Neuronal stem cell (in vitro differentiated cells): ENCODE measurements around the gene PDE4B.

Source experiments
- DNase-seq: peaks from one replicate; pipeline ENCODE4 v3.0.0-alpha.2; 2013; ENCODE audit warnings: low spot score
- H2AFZ ChIP-seq: one replicate; pipeline ENCODE4 v1.6.1; 2013; ENCODE audit warnings: mild to moderate bottlenecking, low read length, inconsistent platforms
- H2AK5ac ChIP-seq: 2 replicates; pipeline ENCODE4 v1.6.1; 2013; ENCODE audit warnings: low read depth, mild to moderate bottlenecking, inconsistent platforms, low read length, moderate library complexity, mixed read lengths
- H2BK120ac ChIP-seq: 2 replicates; pipeline ENCODE4 v1.6.1; 2013; ENCODE audit warnings: low read depth, mild to moderate bottlenecking, inconsistent platforms, low read length, moderate library complexity, mixed read lengths
- H2BK12ac ChIP-seq: one replicate; pipeline ENCODE4 v1.6.1; 2013; ENCODE audit warnings: low read length, inconsistent platforms
- H2BK15ac ChIP-seq: 2 replicates; pipeline ENCODE4 v1.6.1; 2013; ENCODE audit warnings: mild to moderate bottlenecking, low read length, inconsistent platforms, mixed read lengths
- H2BK5ac ChIP-seq: one replicate; pipeline ENCODE4 v1.6.1; 2013; ENCODE audit warnings: inconsistent platforms, mild to moderate bottlenecking, low read length, moderate library complexity
- H3K14ac ChIP-seq: one replicate; pipeline ENCODE4 v1.6.1; 2013; ENCODE audit warnings: low read length, inconsistent platforms
- H3K18ac ChIP-seq: 2 replicates; pipeline ENCODE4 v1.6.1; 2013; ENCODE audit warnings: low read length, inconsistent platforms
- H3K23ac ChIP-seq: 2 replicates; pipeline ENCODE4 v1.6.1; 2013; ENCODE audit warnings: low read depth, mild to moderate bottlenecking, mixed read lengths, low read length, inconsistent platforms; ENCODE audit not compliant: poor library complexity
- H3K27ac ChIP-seq: replicated peaks from 3 replicates; pipeline ENCODE4 v1.5.1; 2013; ENCODE audit warnings: low read length, inconsistent platforms
- H3K27me3 ChIP-seq, 3 experiments: 2 replicates each; pipeline ENCODE4 v1.6.1; 2013; ENCODE audit warnings: low read length in 3 of 3, mild to moderate bottlenecking in 2 of 3, inconsistent platforms in 1 of 3, low read depth in 1 of 3, mixed read lengths in 1 of 3, moderate library complexity in 1 of 3; ENCODE audit not compliant: control insufficient read depth in 3 of 3, insufficient read depth in 3 of 3
- H3K36me3 ChIP-seq, 2 donors: replicated peaks in 1 of 2; 2 replicates each; pipeline ENCODE4 v1.6.1; 2013; ENCODE audit warnings: low read length in 2 of 2; ENCODE audit not compliant: control insufficient read depth in 2 of 2, insufficient read depth in 2 of 2
- H3K4ac ChIP-seq: 2 replicates; pipeline ENCODE4 v1.6.1; 2013; ENCODE audit warnings: inconsistent platforms, mild to moderate bottlenecking, low read length, moderate library complexity
- H3K4me1 ChIP-seq, 2 donors: 1 replicate in 1 of 2; 2 replicates in 1 of 2; pipeline ENCODE4 v1.6.1; 2013; ENCODE audit warnings: low read length in 2 of 2, low read depth in 1 of 2; ENCODE audit not compliant: control insufficient read depth in 2 of 2, insufficient read depth in 1 of 2
- H3K4me2 ChIP-seq: one replicate; pipeline ENCODE4 v1.6.1; 2013; ENCODE audit warnings: mild to moderate bottlenecking, low read length, inconsistent platforms; ENCODE audit not compliant: insufficient read depth, poor library complexity, severe bottlenecking
- H3K4me3 ChIP-seq, 2 donors: 2 replicates each; pipeline ENCODE4 v1.5.1; 2013; ENCODE audit warnings: low read length in 2 of 2, mild to moderate bottlenecking in 2 of 2, inconsistent platforms in 1 of 2, moderate library complexity in 1 of 2
- H3K79me1 ChIP-seq: one replicate; pipeline ENCODE4 v1.6.1; 2013; ENCODE audit warnings: low read depth, mild to moderate bottlenecking, inconsistent platforms, low read length, moderate library complexity
- H3K9ac ChIP-seq: one replicate; pipeline ENCODE4 v1.6.1; 2013; ENCODE audit warnings: mild to moderate bottlenecking, low read depth, low read length, inconsistent platforms; ENCODE audit not compliant: poor library complexity
- H3K9me3 ChIP-seq, 2 donors: replicated peaks in 1 of 2; 2 replicates each; pipeline versions ENCODE3 to v1.6.1; 2013; ENCODE audit warnings: low read length in 2 of 2, mild to moderate bottlenecking in 2 of 2, inconsistent platforms in 1 of 2, low read depth in 1 of 2, mixed read lengths in 1 of 2, moderate library complexity in 1 of 2; ENCODE audit not compliant: control insufficient read depth in 2 of 2, insufficient read depth in 1 of 2
- H4K8ac ChIP-seq: one replicate; pipeline ENCODE4 v1.6.1; 2013; ENCODE audit warnings: low read depth, mild to moderate bottlenecking, inconsistent platforms, low read length, moderate library complexity
- H4K91ac ChIP-seq: one replicate; pipeline ENCODE4 v1.6.1; 2013; ENCODE audit warnings: low read length, low read depth, mild to moderate bottlenecking, inconsistent platforms; ENCODE audit not compliant: poor library complexity
- WGBS, 2 donors: extraction: QIAGEN DNeasy Blood & Tissue Kit; methylation state at CpG; one replicate each; pipeline ENCODE4 v1.1.7; 2013; ENCODE audit warnings: missing lambda C conversion rate in 2 of 2, mixed read lengths in 1 of 2; ENCODE audit not compliant: insufficient read length in 2 of 2, insufficient replicate concordance in 1 of 2; ENCODE audit errors: extremely low coverage in 2 of 2; 5-methylcytosine and 5-hydroxymethylcytosine counted together

The PDE4B gene

DNA sequence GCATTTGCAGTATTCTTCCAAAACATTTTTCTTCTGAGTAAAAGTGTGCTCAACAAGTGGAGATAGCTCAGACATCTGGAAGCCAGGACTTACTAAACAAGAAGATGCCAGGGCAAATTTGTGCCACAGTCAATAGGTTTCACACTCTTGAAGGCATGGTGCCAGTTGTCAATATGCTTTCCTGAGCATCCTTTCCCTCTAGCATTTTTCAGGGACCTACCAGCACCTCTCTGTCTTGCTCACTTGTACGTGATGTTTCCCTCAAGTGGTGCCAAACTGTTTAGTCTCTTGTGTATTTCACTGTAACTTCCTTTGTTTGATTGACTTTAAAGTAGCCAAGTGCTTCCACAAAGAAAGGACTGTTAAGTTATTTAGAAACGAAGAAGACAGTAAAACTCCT is 547.2 kb downstream of the PDE4B start:
- Histone ChIP-seq H3K18ac (no peak overlapping the region), H3K23ac (no peak overlapping the region), H2BK12ac (no peak overlapping the region), H3K4me1 (peaks cover 8 to 25% of the 10 kb centered on the region in 2 donors), H2AFZ (no peak overlapping the region), H3K9ac (no peak overlapping the region), H3K79me1 (no peaks in the 10 kb centered on the region), H3K14ac (no peak overlapping the region), H3K27ac (no peak overlapping the region), H2BK15ac (no peak overlapping the region), H4K91ac (no peak overlapping the region), H3K4ac (no peak overlapping the region), H3K4me2 (no peak overlapping the region), H4K8ac (no peak overlapping the region), H3K9me3 (peaks cover 0 to 21% of the 10 kb centered on the region in 2 donors), H2BK5ac (no peak overlapping the region), H3K4me3 (no peak overlapping the region), H2AK5ac (no peak overlapping the region), H3K36me3 (peaks cover 0 to 59% of the 10 kb centered on the region in 2 donors), H2BK120ac (no peak overlapping the region), H3K27me3 (no peaks in the 10 kb centered on the region)
- no peak for DNase-seq
- no CpG with 5 or more reads among the region's 2 CpGs for WGBS, 2 donors

DNA sequence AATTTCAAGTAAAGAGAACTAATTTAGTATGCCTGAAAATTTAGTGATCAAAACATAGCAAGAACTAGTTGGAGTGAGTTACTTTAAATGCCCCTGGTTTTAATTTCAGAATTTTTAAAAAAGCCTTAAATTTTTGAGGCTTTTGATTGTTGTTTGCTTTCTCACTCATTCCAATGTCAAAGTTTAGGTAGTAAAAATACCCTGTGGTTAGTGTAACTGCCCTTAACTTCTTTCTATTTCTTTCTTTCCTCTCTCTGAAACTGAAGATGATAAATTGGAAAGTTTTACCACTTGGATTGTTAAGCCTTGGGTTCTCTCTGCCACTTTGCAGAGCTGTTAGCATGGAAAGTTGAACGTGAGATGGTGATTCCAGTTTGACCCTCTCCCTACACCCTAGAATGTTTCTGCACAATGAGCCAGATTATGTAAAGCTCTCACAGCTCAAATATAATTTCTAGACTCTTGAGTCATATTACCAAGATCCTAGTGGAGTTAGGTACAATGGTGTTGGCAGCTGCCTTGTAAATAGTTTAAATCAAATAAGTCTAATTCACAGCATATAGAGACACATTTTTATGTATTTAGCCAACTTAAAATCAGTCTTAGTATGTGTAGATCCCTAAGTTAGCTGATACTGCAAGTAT is 548.9 kb downstream of the PDE4B start:
- Histone ChIP-seq H3K9me3 (peaks cover 0 to 29% of the 10 kb centered on the region in 2 donors), H3K9ac (no peak overlapping the region), H2AK5ac (no peak overlapping the region), H3K4me3 (no peak overlapping the region), H2BK120ac (no peak overlapping the region), H3K23ac (no peak overlapping the region), H2BK5ac (no peak overlapping the region), H3K4ac (no peak overlapping the region), H3K4me2 (no peak overlapping the region), H3K18ac (no peak overlapping the region), H3K79me1 (no peaks in the 10 kb centered on the region), H2BK15ac (no peak overlapping the region), H2BK12ac (no peak overlapping the region), H3K4me1 (peaks cover 2 to 13% of the 10 kb centered on the region in 2 donors), H4K91ac (no peak overlapping the region), H3K14ac (no peak overlapping the region), H3K27me3 (no peaks in the 10 kb centered on the region), H3K27ac (no peak overlapping the region), H2AFZ (no peak overlapping the region), H3K36me3 (peaks cover 0 to 69% of the 10 kb centered on the region in 2 donors), H4K8ac (no peak overlapping the region)
- WGBS, 2 donors: no CpG with 5 or more reads among the region's 1 CpG
- DNase-seq: no peak

DNA sequence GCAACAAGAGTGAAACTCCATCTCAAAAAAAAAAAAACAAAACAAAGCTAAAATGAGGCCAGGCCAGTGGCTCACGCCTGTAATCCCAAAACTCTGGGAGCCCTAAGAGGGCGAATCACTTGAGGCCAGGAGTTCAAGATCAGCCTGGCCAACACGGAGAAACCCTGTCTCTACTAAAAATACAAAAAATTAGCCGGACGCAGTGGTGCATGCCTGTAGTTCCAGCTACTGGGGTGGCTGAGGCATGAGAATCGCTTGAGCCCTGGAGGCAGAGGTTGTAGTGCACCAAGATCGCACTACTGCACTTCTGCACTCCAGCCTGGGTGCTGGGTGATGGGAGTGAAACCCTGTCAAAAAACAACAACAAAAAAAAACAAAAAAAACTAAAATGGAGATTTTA is 550.0 kb downstream of the PDE4B start:
- Histone ChIP-seq H3K9me3 (peaks cover 0 to 29% of the 10 kb centered on the region in 2 donors), H3K4me2 (no peak overlapping the region), H2AK5ac (no peak overlapping the region), H2BK5ac (no peak overlapping the region), H2BK15ac (no peak overlapping the region), H4K8ac (no peak overlapping the region), H3K14ac (no peak overlapping the region), H2BK120ac (no peak overlapping the region), H3K27me3 (no peaks in the 10 kb centered on the region), H2BK12ac (no peak overlapping the region), H4K91ac (no peak overlapping the region), H3K4ac (no peak overlapping the region), H3K36me3 (peaks cover 0 to 63% of the 10 kb centered on the region in 2 donors), H3K23ac (no peak overlapping the region), H3K9ac (no peak overlapping the region), H3K18ac (no peak overlapping the region), H3K4me1 (peaks cover 2 to 5% of the 10 kb centered on the region in 2 donors), H2AFZ (no peak overlapping the region), H3K27ac (no peak overlapping the region), H3K4me3 (no peak overlapping the region), H3K79me1 (no peaks in the 10 kb centered on the region)
- DNase-seq: no peak
- no CpG with 5 or more reads among the region's 7 CpGs for WGBS, 2 donors

DNA sequence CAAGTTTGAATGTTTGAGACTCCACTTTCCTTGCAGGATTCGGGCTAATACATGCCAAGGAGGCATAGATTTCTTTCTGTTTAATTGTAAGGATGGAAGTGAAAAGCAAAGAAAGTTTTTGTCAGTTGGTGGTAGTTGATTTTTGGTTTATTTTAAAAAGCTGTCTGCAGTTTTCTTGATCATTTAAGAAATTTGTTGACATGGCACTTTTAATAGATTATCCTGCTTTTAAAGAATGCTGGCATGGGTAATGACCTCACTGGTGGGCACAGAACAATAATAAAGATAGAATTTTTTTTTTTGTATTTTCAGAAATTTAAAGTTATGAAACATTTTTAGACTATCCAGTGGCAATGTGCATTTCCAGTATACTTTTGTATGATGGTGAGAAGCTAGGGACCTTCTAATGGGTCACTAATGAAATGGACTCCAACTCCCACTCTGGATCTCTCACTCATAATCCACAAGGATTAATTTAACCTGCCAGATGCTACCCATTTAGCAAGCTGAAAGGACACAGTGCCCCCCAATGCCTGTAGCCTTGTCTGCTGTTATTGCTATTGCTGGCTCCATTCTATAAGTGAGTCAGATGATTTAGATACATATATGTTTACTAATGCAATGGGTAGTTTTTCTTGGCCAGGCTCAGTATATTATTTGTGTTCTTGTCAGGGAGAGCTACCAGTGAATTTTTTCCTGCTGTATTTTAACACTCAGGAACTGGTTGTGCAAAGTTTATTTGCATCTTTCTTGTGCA is 551.1 kb downstream of the PDE4B start:
- WGBS, 2 donors: no CpG with 5 or more reads among the region's 1 CpG
- no peak overlapping the region for H2BK5ac ChIP-seq
- H2AK5ac ChIP-seq: no peak overlapping the region

More for the DNA sequence above, 551.1 kb downstream of the PDE4B start:
- no peak overlapping the region for H2BK15ac ChIP-seq
- no peak overlapping the region for H3K4ac ChIP-seq
- H3K27ac ChIP-seq: no peak overlapping the region
- no peak overlapping the region for H2AFZ ChIP-seq
- H3K4me3 ChIP-seq: no peak overlapping the region
- H4K8ac ChIP-seq: no peak overlapping the region
- H3K36me3 ChIP-seq: peaks cover 0 to 55% of the 10 kb centered on the region in 2 donors
- H3K27me3 ChIP-seq: no peaks in the 10 kb centered on the region
- no peak overlapping the region for H3K4me2 ChIP-seq
- H3K9me3 ChIP-seq: peaks cover 0 to 29% of the 10 kb centered on the region in 2 donors
- no peak overlapping the region for H2BK12ac ChIP-seq
- DNase-seq: no peak
- no peak overlapping the region for H3K18ac ChIP-seq
- no peak overlapping the region for H3K23ac ChIP-seq
- H3K14ac ChIP-seq: no peak overlapping the region
- H2BK120ac ChIP-seq: no peak overlapping the region
- no peak overlapping the region for H4K91ac ChIP-seq
- H3K79me1 ChIP-seq: no peaks in the 10 kb centered on the region
- no peak overlapping the region for H3K9ac ChIP-seq
- peaks cover 2 to 6% of the 10 kb centered on the region in 2 donors for H3K4me1 ChIP-seq
